Neural cell (in vitro differentiated cells): Measurements from ENCODE around the gene CD300A. TPM values are rescaled to one million over a fixed set of nuclear protein-coding genes. Genes with fewer than 3 reads are reported as not detected.

ENCODE experiments used
- H2AFZ ChIP-seq: fragments of 200-600, 300-800 bp; sonication (generic), shearing (Covaris generic); 2 replicates; pipeline ENCODE4 v1.6.0; 2014; ENCODE audit warnings: low read depth, mild to moderate bottlenecking, antibody characterized with exemption, low read length, moderate library complexity
- H3F3A ChIP-seq: fragments of 200-600 bp; shearing (Covaris generic); 2 replicates; pipeline ENCODE4 v1.6.1; 2016; ENCODE audit warnings: mild to moderate bottlenecking, moderate library complexity, mixed read lengths, antibody characterized with exemption, low read length; ENCODE audit not compliant: insufficient read depth, poor library complexity, severe bottlenecking
- H3K27ac ChIP-seq: fragments of 200-600, 300-800 bp; sonication (generic), shearing (Covaris generic); 2 replicates; pipeline ENCODE4 v1.5.1; 2014; ENCODE audit warnings: mild to moderate bottlenecking, low read length, moderate library complexity
- H3K27me3 ChIP-seq: fragments of 300-800, 200-600 bp; sonication (generic), shearing (Covaris generic); 2 replicates; pipeline ENCODE4 v1.6.0; 2014; ENCODE audit warnings: mild to moderate bottlenecking, low read depth, low read length, moderate library complexity; ENCODE audit not compliant: insufficient read depth
- H3K36me3 ChIP-seq: fragments of 300-800, 200-600 bp; sonication (generic), shearing (Covaris generic); 2 replicates; pipeline ENCODE4 v1.5.1; 2014; ENCODE audit warnings: mild to moderate bottlenecking, antibody characterized with exemption, low read length, moderate library complexity; ENCODE audit not compliant: insufficient read depth
- H3K4me2 ChIP-seq: fragments of 300-800, 200-600 bp; sonication (generic), shearing (Covaris generic); 2 replicates; pipeline ENCODE4 v1.6.0; 2014; ENCODE audit warnings: mild to moderate bottlenecking, low read length
- H3K4me3 ChIP-seq: fragments of 300-800, 200-600 bp; sonication (generic), shearing (Covaris generic); 2 replicates; pipeline ENCODE4 v1.5.1; 2014; ENCODE audit warnings: mild to moderate bottlenecking, low read length, moderate library complexity
- H3K79me2 ChIP-seq: fragments of 200-600 bp; shearing (Covaris generic); replicated peaks from 2 replicates; pipeline ENCODE4 v1.6.0; 2014; ENCODE audit warnings: mild to moderate bottlenecking, low read length, moderate library complexity; ENCODE audit not compliant: insufficient read depth
- H3K9ac ChIP-seq: fragments of 300-800, 200-600 bp; sonication (generic), shearing (Covaris generic); 2 replicates; pipeline ENCODE4 v1.6.1; 2016; ENCODE audit warnings: mild to moderate bottlenecking, low read length, mixed read lengths
- H3K9me2 ChIP-seq: fragments of 200-600 bp; shearing (Covaris generic); 2 replicates; pipeline ENCODE4 v1.6.1; 2016; ENCODE audit warnings: mild to moderate bottlenecking, low read length, mixed read lengths; ENCODE audit not compliant: insufficient read depth
- H3K9me3 ChIP-seq: fragments of 200-600, 300-800 bp; sonication (generic), shearing (Covaris generic); 2 replicates; pipeline ENCODE4 v1.6.1; 2016; ENCODE audit warnings: mild to moderate bottlenecking, mixed run types, low read length, moderate library complexity, mixed read lengths
- H4K20me1 ChIP-seq: fragments of 200-600 bp; shearing (Covaris generic); 2 replicates; pipeline ENCODE4 v1.6.1; 2016; ENCODE audit warnings: mild to moderate bottlenecking, mixed run types; ENCODE audit not compliant: insufficient read depth
- EP300 ChIP-seq: fragments of 450-650 bp; conservative IDR thresholded peaks from 2 replicates; pipeline ENCODE4 v1.6.1; 2014; ENCODE audit warnings: antibody characterized with exemption, mild to moderate bottlenecking, moderate library complexity; ENCODE audit not compliant: poor library complexity, severe bottlenecking
- EZH2 ChIP-seq: fragments of 200-600, 300-800 bp; shearing (Covaris generic), sonication (generic); IDR thresholded peaks from 2 replicates; pipeline ENCODE4 v1.6.1; 2014; ENCODE audit warnings: antibody characterized with exemption, low read length, borderline replicate concordance, mild to moderate bottlenecking; ENCODE audit not compliant: insufficient read depth, poor library complexity, severe bottlenecking
- MXI1 ChIP-seq: fragments of 450-650 bp; conservative IDR thresholded peaks from 2 replicates; pipeline ENCODE4 v1.6.1; 2014; ENCODE audit warnings: antibody characterized with exemption, mild to moderate bottlenecking; ENCODE audit not compliant: poor library complexity, severe bottlenecking
- POLR2AphosphoS5 ChIP-seq: IDR thresholded peaks from 2 replicates; pipeline ENCODE4 v1.6.1; 2012
- RAD21 ChIP-seq: fragments of 450-650 bp; conservative IDR thresholded peaks from 2 replicates; pipeline ENCODE4 v1.6.1; 2014; ENCODE audit warnings: antibody characterized with exemption, mild to moderate bottlenecking, moderate library complexity
- SMC3 ChIP-seq: fragments of 450-650 bp; conservative IDR thresholded peaks from 2 replicates; pipeline ENCODE4 v1.6.1; 2014; ENCODE audit warnings: antibody characterized with exemption, mild to moderate bottlenecking, moderate library complexity; ENCODE audit not compliant: poor library complexity
- TAF1 ChIP-seq: IDR thresholded peaks from 2 replicates; pipeline ENCODE4 v1.6.1; 2012; ENCODE audit warnings: low read depth
- polyA plus RNA-seq: library from polyadenylated mRNA; depleted of rRNA; stranded (reverse); fragments of >200 nt; gene quantifications from 2 replicates; pipeline ENCODE4 v1.2.3, GENCODE V29; 2014
- TF ChIP-seq, protein P1 (sequence below): fragments of 450-650 bp; IDR thresholded peaks from 2 replicates; pipeline ENCODE4 v1.5.1; 2014; ENCODE audit warnings: antibody characterized with exemption, mild to moderate bottlenecking, moderate library complexity; ENCODE audit not compliant: poor library complexity, severe bottlenecking
- TF ChIP-seq, protein P2 (sequence below): IDR thresholded peaks from 2 replicates; pipeline ENCODE4 v1.6.1; 2012; ENCODE audit warnings: borderline replicate concordance

Gene CD300A
- polyA plus RNA-seq, 1 donor from 2014 or later, result 0.35 TPM

DNA sequence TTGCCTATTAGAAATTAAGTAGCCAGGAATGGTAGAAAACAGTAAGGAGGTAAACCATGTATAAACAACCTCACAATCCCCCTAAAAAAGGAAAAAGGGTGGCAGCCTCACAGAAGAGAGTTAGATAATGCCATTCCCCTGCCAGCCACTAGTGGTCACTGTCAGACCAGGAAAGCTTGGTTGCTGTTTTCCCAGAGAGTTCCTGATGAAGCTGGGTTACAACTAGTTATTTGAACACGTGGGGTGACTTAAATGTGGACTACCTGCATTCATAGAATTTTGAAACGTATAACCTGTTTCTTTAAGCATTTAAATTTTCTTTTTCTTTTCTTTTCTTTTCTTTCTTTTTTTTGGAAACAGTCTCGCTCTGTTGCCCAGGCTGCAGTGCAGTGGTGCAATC lies 28.7 kb upstream of the CD300A start:
- no peaks in the 10 kb centered on the region for H3K9me3 ChIP-seq
- H3K79me2 ChIP-seq, result no peaks in the 10 kb centered on the region
- no peaks in the 10 kb centered on the region for H4K20me1 ChIP-seq
- no peak overlapping the region for H2AFZ ChIP-seq
- no peaks in the 10 kb centered on the region for H3K36me3 ChIP-seq
- H3K9me2 ChIP-seq, result no peaks in the 10 kb centered on the region
- no peak overlapping the region for H3K27ac ChIP-seq
- no peak overlapping the region for H3K9ac ChIP-seq
- TF ChIP-seq POLR2AphosphoS5 (no peak), EP300 (no peak), EZH2 (no peak)
- TF ChIP-seq, protein P1, sequence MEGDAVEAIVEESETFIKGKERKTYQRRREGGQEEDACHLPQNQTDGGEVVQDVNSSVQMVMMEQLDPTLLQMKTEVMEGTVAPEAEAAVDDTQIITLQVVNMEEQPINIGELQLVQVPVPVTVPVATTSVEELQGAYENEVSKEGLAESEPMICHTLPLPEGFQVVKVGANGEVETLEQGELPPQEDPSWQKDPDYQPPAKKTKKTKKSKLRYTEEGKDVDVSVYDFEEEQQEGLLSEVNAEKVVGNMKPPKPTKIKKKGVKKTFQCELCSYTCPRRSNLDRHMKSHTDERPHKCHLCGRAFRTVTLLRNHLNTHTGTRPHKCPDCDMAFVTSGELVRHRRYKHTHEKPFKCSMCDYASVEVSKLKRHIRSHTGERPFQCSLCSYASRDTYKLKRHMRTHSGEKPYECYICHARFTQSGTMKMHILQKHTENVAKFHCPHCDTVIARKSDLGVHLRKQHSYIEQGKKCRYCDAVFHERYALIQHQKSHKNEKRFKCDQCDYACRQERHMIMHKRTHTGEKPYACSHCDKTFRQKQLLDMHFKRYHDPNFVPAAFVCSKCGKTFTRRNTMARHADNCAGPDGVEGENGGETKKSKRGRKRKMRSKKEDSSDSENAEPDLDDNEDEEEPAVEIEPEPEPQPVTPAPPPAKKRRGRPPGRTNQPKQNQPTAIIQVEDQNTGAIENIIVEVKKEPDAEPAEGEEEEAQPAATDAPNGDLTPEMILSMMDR, result peak; percentile 57
- no peak overlapping the region for H3K4me2 ChIP-seq
- no peaks in the 10 kb centered on the region for H3F3A ChIP-seq
- H3K4me3 ChIP-seq, result no peak overlapping the region
- H3K27me3 ChIP-seq, result peaks cover 13% of the 10 kb centered on the region

DNA sequence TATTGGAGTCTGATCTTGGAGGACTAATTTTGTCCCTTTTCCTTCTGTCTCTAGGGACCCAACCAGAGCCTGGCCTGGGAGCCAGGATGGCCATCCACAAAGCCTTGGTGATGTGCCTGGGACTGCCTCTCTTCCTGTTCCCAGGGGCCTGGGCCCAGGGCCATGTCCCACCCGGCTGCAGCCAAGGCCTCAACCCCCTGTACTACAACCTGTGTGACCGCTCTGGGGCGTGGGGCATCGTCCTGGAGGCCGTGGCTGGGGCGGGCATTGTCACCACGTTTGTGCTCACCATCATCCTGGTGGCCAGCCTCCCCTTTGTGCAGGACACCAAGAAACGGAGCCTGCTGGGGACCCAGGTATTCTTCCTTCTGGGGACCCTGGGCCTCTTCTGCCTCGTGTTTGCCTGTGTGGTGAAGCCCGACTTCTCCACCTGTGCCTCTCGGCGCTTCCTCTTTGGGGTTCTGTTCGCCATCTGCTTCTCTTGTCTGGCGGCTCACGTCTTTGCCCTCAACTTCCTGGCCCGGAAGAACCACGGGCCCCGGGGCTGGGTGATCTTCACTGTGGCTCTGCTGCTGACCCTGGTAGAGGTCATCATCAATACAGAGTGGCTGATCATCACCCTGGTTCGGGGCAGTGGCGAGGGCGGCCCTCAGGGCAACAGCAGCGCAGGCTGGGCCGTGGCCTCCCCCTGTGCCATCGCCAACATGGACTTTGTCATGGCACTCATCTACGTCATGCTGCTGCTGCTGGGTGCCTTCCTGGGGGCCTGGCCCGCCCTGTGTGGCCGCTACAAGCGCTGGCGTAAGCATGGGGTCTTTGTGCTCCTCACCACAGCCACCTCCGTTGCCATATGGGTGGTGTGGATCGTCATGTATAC lies 26.5 kb upstream of the CD300A start:
- Histone ChIP-seq H3K9ac (no peak overlapping the region), H3K27me3 (no peaks in the 10 kb centered on the region), H3K27ac (no peak overlapping the region), H3K4me3 (no peak overlapping the region), H2AFZ (no peak overlapping the region), H3K9me2 (no peaks in the 10 kb centered on the region), H3F3A (no peaks in the 10 kb centered on the region), H3K36me3 (no peaks in the 10 kb centered on the region), H4K20me1 (no peaks in the 10 kb centered on the region), H3K79me2 (no peaks in the 10 kb centered on the region), H3K9me3 (no peaks in the 10 kb centered on the region), H3K4me2 (no peak overlapping the region)
- TF ChIP-seq TAF1, result no peak
- TF ChIP-seq EZH2, result no peak
- no peak for TF ChIP-seq SMC3
- TF ChIP-seq EP300, result no peak
- TF ChIP-seq MXI1, result no peak
- no peak for TF ChIP-seq POLR2AphosphoS5
- no peak for TF ChIP-seq RAD21
- TF ChIP-seq, protein P2, sequence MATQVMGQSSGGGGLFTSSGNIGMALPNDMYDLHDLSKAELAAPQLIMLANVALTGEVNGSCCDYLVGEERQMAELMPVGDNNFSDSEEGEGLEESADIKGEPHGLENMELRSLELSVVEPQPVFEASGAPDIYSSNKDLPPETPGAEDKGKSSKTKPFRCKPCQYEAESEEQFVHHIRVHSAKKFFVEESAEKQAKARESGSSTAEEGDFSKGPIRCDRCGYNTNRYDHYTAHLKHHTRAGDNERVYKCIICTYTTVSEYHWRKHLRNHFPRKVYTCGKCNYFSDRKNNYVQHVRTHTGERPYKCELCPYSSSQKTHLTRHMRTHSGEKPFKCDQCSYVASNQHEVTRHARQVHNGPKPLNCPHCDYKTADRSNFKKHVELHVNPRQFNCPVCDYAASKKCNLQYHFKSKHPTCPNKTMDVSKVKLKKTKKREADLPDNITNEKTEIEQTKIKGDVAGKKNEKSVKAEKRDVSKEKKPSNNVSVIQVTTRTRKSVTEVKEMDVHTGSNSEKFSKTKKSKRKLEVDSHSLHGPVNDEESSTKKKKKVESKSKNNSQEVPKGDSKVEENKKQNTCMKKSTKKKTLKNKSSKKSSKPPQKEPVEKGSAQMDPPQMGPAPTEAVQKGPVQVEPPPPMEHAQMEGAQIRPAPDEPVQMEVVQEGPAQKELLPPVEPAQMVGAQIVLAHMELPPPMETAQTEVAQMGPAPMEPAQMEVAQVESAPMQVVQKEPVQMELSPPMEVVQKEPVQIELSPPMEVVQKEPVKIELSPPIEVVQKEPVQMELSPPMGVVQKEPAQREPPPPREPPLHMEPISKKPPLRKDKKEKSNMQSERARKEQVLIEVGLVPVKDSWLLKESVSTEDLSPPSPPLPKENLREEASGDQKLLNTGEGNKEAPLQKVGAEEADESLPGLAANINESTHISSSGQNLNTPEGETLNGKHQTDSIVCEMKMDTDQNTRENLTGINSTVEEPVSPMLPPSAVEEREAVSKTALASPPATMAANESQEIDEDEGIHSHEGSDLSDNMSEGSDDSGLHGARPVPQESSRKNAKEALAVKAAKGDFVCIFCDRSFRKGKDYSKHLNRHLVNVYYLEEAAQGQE, result no peak
- TF ChIP-seq, protein P1, result no peak
